ENCODE results near the gene COCH.
"Not testable (repeated sequence)": the region's sequence is repeated elsewhere in the genome, so short reads cannot be mapped to it uniquely, and the experiment has no call there.

Gene COCH

DNA sequence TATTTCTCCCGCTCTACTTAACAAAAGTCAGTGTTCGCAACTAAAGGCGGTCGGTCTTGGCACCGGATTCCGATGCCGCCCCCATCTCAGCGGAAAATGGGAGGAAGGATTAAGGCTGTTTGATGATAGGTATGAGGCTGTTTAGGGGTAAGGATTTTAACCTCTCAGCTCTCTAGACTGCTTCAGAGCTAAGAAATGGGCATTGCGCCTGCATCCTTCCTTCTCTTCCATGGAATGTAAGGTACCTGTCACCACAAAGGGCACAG is 1.4 kb downstream of the COCH start:
- DNase-seq (ENCODE audit: low read depth in 2 of 2): no peak

- DNase-seq (ENCODE audit: low read depth in 2 of 2): no peak
These were observed 2.3 kb downstream of the COCH start for GRCh38 chr14:30876692-30877091.

DNA sequence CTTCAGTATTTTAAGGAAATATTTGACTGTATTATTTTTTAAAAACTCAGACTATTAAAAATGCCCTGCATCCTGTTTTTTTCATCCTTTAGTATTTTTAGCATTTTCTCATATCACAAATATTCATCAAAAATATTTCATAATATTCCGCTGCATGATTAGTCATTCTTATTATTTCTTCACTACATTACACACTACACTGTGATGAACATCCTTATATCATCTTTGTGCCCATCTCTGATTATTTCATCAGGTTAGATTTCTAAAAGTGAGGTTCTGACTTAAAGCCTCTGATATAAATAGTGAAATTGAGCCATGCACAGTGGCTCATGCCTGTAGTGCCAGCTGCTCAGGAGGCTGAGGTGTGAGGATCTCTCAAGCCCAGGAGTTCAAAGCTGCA is 8.1 kb downstream of the COCH start:
- DNase-seq (ENCODE audit: low read depth in 2 of 2): no peak

DNA sequence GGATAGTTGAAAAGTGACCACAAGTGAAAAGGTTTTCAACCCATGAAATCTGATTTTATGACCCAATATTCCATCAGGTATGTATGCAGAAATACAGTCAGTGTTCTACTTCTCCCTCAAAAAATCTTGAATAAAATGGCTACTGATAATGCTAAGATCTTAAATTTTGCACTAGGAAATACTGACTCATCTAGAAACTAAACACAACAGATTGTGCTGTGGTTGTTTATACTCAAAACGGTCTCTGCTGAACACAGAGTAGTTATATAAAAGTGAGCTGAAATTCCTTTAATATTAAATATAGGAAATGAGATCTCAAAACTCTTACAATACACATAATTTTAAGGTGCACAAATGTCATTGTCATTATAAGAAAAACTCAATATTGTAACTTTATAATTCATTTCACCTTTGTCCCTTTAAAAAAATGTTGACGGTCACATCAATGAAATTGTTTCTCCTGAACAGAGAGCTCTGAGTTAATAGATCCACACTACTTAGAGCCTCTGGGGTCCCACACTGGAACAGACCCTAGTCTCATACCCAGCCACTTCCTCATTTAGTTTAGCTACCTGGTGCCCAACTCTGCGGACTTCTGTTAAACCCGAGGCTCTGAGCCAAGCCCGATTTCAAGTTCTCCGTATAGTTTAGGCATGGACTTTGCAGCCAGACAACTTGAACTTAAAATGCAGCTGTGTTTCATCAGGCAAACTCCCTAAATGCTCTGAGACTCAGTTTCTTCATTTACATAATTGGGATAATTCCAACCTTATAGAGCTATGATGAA is 9.3 kb downstream of the COCH start:
- DNase-seq (ENCODE audit: low read depth in 2 of 2): no peak

DNA sequence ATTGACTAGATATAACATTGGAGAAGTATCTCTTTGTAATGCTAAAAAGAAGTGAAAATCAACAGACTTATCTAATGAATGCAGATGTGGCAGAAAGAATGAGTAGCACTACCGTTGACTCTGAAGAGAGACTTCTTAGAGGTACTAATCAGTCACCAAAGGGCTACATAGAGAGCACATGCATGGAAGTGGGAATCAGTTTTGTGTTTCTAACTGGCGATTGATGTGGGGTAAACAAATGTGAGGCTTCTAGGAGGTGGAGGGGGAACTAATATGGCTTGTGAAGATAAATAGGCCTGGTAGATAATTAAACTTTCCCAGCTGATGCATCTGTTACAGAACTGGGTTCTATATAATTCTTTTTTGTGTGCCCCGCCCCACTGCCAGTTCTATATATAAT is 10.5 kb downstream of the COCH start:
- DNase-seq (ENCODE audit: low read depth in 2 of 2): no peak

DNA sequence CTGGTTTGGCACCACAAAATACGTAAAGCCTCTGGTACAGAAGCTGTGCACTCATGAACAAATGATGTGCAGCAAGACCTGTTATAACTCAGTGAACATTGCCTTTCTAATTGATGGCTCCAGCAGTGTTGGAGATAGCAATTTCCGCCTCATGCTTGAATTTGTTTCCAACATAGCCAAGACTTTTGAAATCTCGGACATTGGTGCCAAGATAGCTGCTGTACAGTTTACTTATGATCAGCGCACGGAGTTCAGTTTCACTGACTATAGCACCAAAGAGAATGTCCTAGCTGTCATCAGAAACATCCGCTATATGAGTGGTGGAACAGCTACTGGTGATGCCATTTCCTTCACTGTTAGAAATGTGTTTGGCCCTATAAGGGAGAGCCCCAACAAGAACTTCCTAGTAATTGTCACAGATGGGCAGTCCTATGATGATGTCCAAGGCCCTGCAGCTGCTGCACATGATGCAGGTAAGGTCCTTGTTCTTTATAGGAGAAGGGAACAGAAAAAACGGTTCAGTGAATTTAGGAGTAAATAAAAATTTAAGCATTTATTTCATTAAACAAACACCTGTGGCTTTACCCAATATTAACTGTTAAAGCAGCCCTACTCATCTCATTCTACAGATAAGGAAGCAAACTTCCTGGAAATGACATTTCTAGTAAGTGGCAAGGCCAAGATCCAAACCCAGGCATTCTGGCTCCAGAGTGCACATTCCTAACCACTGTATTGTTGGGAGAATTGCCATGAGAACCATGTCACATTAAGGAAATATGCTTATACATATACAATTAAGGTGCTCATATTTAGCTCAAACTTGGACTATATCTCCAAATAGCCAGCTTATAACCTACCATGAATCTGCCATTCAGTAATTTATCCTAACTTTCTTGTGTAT is 11.7 kb downstream of the COCH start:
- DNase-seq (ENCODE audit: low read depth in 2 of 2): no peak

DNA sequence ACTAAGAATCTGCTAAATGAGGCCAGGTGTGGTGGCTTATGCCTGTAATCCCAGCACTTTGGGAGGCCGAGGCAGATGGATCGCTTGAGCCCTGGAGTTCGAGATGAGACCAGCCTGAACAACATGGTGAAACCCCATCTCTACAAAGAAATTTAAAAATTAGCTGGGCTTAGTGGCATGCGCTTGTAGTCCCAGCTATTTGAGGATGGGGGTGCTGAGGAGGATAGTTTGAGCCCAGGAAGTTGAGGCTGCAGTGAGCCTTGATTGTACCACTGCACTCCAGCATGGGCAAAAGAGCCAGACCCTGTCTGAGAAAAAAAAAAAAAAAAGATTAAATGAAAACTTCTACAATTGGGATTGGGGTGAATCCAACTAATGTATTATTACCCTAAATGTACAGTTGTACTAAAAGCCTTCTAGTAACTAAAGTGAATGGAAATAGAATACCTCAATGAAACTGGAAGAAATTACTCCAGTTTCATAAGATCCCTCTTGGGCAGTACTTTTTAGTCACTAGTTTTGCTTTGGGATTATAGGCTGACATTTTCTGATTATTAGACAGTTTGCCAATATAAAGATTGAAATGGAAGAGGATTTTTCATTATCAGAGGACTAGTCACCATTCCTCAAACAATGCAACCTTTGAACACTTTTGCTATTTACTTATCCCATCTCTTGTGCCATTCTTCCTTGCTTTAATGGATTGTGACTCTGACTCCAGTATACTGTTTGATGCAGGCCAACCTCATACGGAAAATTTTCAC is 14.3 kb downstream of the COCH start:
- no peak for DNase-seq (ENCODE audit: low read depth in 2 of 2)

- no peak for DNase-seq (ENCODE audit: low read depth in 2 of 2)
These were observed 14.9 kb downstream of the COCH start for GRCh38 chr14:30889244-30889594.

DNA sequence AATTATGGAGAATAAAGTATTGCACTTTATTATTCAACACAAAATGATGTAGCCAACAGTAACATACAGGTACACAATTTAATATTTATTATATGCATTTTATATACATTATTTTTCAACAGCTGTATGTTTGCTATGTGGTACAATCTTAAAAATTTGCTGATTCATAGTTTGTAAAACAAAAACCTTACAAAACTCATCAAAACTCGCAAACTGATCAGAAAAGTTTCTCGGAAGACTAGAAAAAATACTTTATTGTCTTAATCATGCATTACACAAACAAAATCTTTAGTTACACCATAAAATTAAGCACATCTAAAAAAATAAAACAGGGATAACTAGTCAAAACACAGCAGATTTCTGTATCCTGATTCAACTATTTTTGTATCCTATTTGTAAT is 19.5 kb downstream of the COCH start:
- DNase-seq (ENCODE audit: low read depth in 2 of 2): no peak

GRCh38 chr14:30894923-30895515 is 20.7 kb downstream of the COCH start:
- no peak for DNase-seq (ENCODE audit: low read depth in 2 of 2)

DNA sequence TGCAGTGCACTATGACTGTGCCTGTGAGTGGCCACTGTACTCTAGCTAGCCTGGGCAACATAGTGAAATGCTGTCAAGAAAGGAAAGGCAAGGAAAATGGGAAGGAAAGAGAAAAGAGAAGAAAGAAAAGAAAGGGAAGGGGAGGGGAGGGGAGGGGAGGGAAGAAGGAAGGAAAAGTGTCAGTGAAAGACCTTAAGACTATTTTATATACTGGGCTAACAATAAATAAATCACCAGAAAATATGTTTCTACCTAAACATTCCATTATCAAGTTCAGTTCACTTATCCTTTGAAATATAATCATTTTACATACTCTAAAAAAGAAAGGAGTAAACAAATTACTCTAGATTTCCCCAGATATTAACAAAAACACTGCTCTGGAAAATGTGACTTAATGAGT is 22.1 kb downstream of the COCH start:
- no peak for DNase-seq (ENCODE audit: low read depth in 2 of 2)

DNA sequence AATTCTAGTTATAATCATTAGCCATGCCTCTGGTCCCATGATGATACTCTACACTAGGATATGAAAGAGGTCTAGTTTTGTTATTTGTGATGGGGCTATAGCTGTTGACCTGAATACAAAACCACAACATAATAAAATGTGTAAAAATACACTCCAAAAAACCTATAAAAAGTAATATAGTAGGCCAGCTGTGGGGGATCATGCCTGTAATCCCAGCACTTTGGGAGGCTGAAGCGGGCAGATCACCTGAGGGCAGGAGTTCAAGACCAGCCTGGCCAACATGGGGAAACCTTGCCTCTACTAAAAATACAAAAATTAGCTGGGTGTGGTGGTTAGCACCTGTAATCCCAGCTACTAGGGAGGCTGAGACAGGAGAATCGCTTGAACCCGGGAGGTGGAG is 22.8 kb downstream of the COCH start:
- DNase-seq (ENCODE audit: low read depth in 2 of 2): not testable (repeated sequence)

DNA sequence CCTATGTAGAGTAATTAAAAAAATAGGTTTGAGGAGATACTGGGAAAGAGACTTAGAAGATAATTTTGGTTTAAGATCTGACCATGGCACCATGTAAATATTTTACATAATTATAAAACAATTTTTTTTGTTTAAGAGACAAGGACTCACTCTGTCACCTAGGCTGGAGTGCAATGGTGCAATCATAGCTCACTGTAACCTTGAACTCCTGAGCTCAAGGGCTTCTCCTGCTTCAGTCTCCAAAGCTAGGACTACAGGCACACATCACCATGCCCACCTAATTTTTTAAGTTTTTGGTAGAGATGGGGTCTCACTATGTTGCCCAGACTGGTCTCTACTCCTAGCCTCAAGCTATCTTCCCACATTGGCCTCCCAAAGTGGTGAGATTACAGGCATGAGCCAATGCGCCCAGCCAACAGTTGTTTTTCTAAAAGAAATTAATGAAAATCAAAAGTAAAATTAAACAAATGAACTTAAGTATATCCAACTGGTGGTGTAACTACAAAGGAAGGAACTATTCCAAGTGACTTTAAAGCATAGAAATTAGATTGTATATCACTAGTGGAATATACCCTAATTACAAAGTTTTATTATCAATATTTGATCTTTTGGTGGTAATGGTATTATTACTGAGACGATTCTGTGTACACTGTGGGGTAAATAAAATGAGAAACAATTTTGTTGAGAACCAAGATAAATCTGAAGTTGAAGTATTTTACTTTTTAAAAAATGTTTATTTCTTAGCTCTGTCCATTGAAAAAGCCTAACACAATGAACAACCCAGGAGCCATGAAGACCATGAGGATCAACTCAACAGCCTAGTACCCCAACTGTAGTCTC is 29.1 kb downstream of the COCH start:
- no peak for DNase-seq (ENCODE audit: low read depth in 2 of 2)

GRCh38 chr14:30906752-30907658 is 32.6 kb downstream of the COCH start:
- no peak for DNase-seq (ENCODE audit: low read depth in 2 of 2)

DNA sequence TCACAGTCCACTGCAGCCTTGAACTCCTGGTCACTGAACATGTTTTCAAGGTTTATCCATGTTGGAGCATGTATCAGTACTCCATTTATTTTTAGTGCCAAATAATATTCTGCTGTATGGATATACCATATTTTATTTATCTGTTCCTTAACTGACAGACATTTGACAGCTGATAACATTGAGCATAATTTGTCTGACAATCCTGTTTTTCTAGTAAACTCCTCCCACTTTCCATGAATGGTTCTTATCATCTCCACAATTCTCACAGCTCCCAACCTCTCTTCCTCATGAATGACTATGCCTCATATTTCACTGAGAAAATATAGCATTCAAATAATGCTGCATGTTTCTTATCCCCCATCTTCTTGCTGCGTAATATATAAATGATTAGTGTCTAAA is 33.3 kb downstream of the COCH start:
- no peak for DNase-seq (ENCODE audit: low read depth in 2 of 2)

DNA sequence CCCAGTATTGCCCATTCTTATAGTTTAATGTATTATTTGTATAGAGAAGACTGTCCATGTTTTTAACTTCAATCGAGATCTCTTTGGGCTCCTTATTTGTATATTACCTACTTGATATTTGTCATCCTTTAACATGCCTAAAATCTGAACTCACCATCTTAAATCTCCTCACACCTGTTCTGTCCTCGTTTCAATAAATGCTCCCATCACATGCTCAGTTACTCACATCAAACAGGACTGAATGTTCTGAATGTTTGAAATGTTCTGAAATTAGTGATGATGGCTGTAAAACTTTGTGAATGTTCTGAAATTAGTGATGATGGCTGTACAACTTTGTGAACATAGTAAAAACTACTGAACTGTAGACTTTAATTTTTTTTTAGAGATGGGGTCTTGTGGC is 34.5 kb downstream of the COCH start:
- DNase-seq (ENCODE audit: low read depth in 2 of 2): no peak

- DNase-seq (ENCODE audit: low read depth in 2 of 2): no peak
These were observed 40.5 kb downstream of the COCH start for GRCh38 chr14:30914812-30915211.

DNA sequence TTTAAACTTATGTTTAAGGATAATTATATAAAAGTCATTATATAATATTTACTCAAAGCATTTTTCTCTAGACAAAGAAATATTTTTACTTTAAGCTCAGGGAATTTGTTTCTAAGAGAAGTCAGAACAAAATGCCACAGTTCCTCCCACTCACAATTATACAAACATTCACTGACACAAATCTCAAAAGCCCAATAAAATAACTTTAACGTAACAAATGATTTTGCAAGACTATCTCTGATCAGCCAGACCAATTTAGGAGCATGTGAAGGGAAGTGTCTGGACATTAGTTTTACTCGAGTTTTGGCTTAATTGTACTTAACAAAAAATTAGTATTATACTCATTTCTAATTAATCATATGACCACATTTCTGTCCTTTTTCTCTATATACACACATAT is 41.2 kb downstream of the COCH start:
- no peak for DNase-seq (ENCODE audit: low read depth in 2 of 2)

GRCh38 chr14:30921305-30921704 is 46.9 kb downstream of the COCH start:
- no peak for DNase-seq (ENCODE audit: low read depth in 2 of 2)

DNA sequence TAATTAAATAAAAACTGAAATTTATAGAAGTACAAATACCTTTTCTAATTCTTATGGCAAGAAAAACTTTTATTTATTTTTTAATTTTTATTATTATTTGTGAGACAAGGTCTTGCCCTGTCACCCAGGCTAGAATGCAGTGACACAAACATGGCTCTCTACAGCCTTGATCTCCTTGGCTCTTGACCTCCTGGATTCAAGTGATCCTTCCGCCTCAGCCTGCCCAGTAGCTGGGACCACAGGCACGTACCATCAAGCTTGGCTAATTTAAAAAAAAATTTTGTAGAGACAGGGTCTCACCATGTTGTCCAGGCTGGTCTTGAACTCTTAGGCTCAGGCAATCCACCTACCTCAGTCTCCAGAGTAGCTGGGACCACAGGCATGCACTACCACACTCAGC is 47.4 kb downstream of the COCH start:
- DNase-seq (ENCODE audit: low read depth in 2 of 2): no peak
